GM23338 (cell line): ENCODE results near the gene NTNG1. TPM values are rescaled to one million over a fixed set of nuclear protein-coding genes. Genes with fewer than 3 reads are reported as not detected.

ENCODE experiments used
- ATAC-seq: fragments of 200-7000 bp; cut with Tn5 transposase; 3 replicates; pipeline ENCODE4 v1.9.1; 2020
- DNase-seq: peaks from one replicate; pipeline ENCODE4 v3.0.0-alpha.2; 2015; ENCODE audit warnings: low spot score
- H2AFZ ChIP-seq: fragments of 200-600 bp; sonication (generic); 2 replicates; pipeline ENCODE4 v1.8.0; 2016; ENCODE audit warnings: antibody characterized with exemption, mild to moderate bottlenecking, moderate library complexity
- H3F3A ChIP-seq: fragments of 200-600 bp; sonication (generic); replicated peaks from 2 replicates; pipeline ENCODE4 v1.8.0; 2017; ENCODE audit warnings: antibody characterized with exemption, mixed run types, low read depth
- H3K27ac ChIP-seq: fragments of 200-600 bp; sonication (generic); 2 replicates; pipeline ENCODE4 v1.6.1; 2016; ENCODE audit warnings: low read depth
- H3K27me3 ChIP-seq: fragments of 200-600 bp; sonication (generic); 2 replicates; pipeline ENCODE4 v1.8.0; 2016; ENCODE audit warnings: mild to moderate bottlenecking, mixed run types, moderate library complexity; ENCODE audit not compliant: insufficient read depth
- H3K36me3 ChIP-seq: fragments of 200-600 bp; sonication (generic); 2 replicates; pipeline ENCODE4 v1.8.0; 2016; ENCODE audit warnings: mild to moderate bottlenecking; ENCODE audit not compliant: insufficient read depth
- H3K4me1 ChIP-seq: fragments of 200-600 bp; sonication (generic); 2 replicates; pipeline ENCODE4 v1.8.0; 2016; ENCODE audit warnings: mild to moderate bottlenecking, moderate library complexity; ENCODE audit not compliant: insufficient read depth
- H3K4me2 ChIP-seq: fragments of 200-600 bp; sonication (generic); 2 replicates; pipeline ENCODE4 v1.7.1; 2017; ENCODE audit warnings: mixed run types
- H3K4me3 ChIP-seq: fragments of 200-600 bp; sonication (generic); 2 replicates; pipeline ENCODE4 v1.6.1; 2016; ENCODE audit warnings: mixed run types
- H3K79me2 ChIP-seq: fragments of 200-600 bp; sonication (generic); replicated peaks from 2 replicates; pipeline ENCODE4 v1.8.0; 2017; ENCODE audit warnings: mild to moderate bottlenecking; ENCODE audit not compliant: insufficient read depth
- H3K9me2 ChIP-seq: fragments of 200-600 bp; sonication (generic); 2 replicates; pipeline ENCODE4 v1.8.0; 2017; ENCODE audit not compliant: insufficient read depth
- H4K20me1 ChIP-seq: fragments of 200-600 bp; sonication (generic); replicated peaks from 2 replicates; pipeline ENCODE4 v1.8.0; 2017; ENCODE audit warnings: mild to moderate bottlenecking; ENCODE audit not compliant: insufficient read depth
- H3K27ac Mint-ChIP-seq: 2 replicates; pipeline ENCODE4 v1.8.0; 2020; ENCODE audit warnings: inconsistent platforms, mild to moderate bottlenecking, moderate library complexity, mixed read lengths
- H3K27me3 Mint-ChIP-seq: 3 replicates; pipeline ENCODE4 v1.8.0; 2022; ENCODE audit warnings: low read depth, mild to moderate bottlenecking, moderate library complexity, mixed read lengths, inconsistent platforms; ENCODE audit not compliant: insufficient read depth, poor library complexity
- H3K36me3 Mint-ChIP-seq: 3 replicates; pipeline ENCODE4 v1.8.0; 2021; ENCODE audit warnings: low read depth, mild to moderate bottlenecking, inconsistent platforms, moderate library complexity, mixed read lengths
- H3K4me1 Mint-ChIP-seq: 3 replicates; pipeline ENCODE4 v1.8.0; 2020; ENCODE audit warnings: mild to moderate bottlenecking, inconsistent platforms, mixed read lengths
- H3K4me3 Mint-ChIP-seq: 3 replicates; pipeline ENCODE4 v1.8.0; 2021; ENCODE audit warnings: moderate library complexity, mild to moderate bottlenecking, inconsistent platforms, mixed read lengths
- H3K9me3 Mint-ChIP-seq: 3 replicates; pipeline ENCODE4 v1.8.0; 2020; ENCODE audit warnings: moderate library complexity, mild to moderate bottlenecking, inconsistent platforms, mixed read lengths
- CREB1 ChIP-seq: fragments of 250-450 bp; sonication (Bioruptor Pico); IDR thresholded peaks from 2 replicates; pipeline ENCODE4 v1.5.0; 2020; ENCODE audit warnings: low read depth, mild to moderate bottlenecking, moderate library complexity
- EZH2phosphoT487 ChIP-seq: fragments of 200-600 bp; sonication (generic); IDR thresholded peaks from one replicate; pipeline ENCODE4 v1.8.1; 2018; ENCODE audit warnings: antibody characterized with exemption; ENCODE audit not compliant: unreplicated experiment
- JUNB ChIP-seq: IDR thresholded peaks from one replicate; pipeline ENCODE4 v1.6.1; 2016; ENCODE audit warnings: antibody characterized with exemption; ENCODE audit not compliant: unreplicated experiment
- POLR2AphosphoS5 ChIP-seq: IDR thresholded peaks from 2 replicates; pipeline ENCODE4 v1.6.1; 2016; ENCODE audit warnings: antibody characterized with exemption, low read depth
- ZNF114 ChIP-seq: fragments of 250-450 bp; sonication (Bioruptor Pico); IDR thresholded peaks from 2 replicates; pipeline ENCODE4 v1.5.0; 2020; ENCODE audit warnings: mild to moderate bottlenecking, moderate library complexity
- ZNF331 ChIP-seq: fragments of 250-450 bp; sonication (Bioruptor Pico); IDR thresholded peaks from 2 replicates; pipeline ENCODE4 v1.5.0; 2020; ENCODE audit warnings: low read depth, mild to moderate bottlenecking, moderate library complexity
- polyA plus RNA-seq: library from polyadenylated mRNA; unstranded; fragments of >200 nt; fragmentation: Nextera tagmentation; extraction: Ambion mirVana; gene quantifications from 2 replicates; pipeline ENCODE4 v1.2.1, GENCODE V29; 2016
- total RNA-seq: library from RNA; depleted of rRNA; stranded (reverse); fragments of >200 nt; shearing (Covaris generic); gene quantifications from 2 replicates; pipeline ENCODE4 v1.2.3, GENCODE V29; 2014
- TF ChIP-seq, protein P1 (sequence below): fragments of 250-450 bp; sonication (Bioruptor Pico); IDR thresholded peaks from 2 replicates; pipeline ENCODE4 v1.5.0; 2020; ENCODE audit warnings: mild to moderate bottlenecking, moderate library complexity
- TF ChIP-seq, protein P2 (sequence below): IDR thresholded peaks from 2 replicates; pipeline ENCODE4 v1.6.1; 2016; ENCODE audit warnings: antibody characterized with exemption

The NTNG1 gene
- total and polyA plus RNA-seq, 2 experiments from 2014 or later, result 7.2 to 10.3 TPM

DNA sequence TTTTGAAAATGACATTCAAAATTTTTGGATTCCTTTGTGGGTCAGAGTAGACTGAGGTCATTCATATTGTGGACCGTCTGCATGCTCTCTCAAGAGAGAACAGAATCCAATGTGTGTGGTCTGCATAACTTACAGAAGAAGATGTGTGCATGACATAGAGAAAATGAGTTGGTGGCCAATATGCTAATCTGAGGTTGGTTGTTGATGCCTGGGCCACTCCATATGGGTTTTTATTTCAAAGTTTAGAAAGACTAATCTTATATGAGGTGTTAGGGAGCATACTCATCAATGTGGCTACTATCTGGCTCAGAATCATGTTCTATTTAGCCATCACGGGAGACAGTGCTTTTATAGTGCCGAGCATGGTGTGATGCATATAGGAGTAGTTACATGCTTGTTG, 18.2 kb downstream of the NTNG1 start (continued):
- TF ChIP-seq, protein P1, sequence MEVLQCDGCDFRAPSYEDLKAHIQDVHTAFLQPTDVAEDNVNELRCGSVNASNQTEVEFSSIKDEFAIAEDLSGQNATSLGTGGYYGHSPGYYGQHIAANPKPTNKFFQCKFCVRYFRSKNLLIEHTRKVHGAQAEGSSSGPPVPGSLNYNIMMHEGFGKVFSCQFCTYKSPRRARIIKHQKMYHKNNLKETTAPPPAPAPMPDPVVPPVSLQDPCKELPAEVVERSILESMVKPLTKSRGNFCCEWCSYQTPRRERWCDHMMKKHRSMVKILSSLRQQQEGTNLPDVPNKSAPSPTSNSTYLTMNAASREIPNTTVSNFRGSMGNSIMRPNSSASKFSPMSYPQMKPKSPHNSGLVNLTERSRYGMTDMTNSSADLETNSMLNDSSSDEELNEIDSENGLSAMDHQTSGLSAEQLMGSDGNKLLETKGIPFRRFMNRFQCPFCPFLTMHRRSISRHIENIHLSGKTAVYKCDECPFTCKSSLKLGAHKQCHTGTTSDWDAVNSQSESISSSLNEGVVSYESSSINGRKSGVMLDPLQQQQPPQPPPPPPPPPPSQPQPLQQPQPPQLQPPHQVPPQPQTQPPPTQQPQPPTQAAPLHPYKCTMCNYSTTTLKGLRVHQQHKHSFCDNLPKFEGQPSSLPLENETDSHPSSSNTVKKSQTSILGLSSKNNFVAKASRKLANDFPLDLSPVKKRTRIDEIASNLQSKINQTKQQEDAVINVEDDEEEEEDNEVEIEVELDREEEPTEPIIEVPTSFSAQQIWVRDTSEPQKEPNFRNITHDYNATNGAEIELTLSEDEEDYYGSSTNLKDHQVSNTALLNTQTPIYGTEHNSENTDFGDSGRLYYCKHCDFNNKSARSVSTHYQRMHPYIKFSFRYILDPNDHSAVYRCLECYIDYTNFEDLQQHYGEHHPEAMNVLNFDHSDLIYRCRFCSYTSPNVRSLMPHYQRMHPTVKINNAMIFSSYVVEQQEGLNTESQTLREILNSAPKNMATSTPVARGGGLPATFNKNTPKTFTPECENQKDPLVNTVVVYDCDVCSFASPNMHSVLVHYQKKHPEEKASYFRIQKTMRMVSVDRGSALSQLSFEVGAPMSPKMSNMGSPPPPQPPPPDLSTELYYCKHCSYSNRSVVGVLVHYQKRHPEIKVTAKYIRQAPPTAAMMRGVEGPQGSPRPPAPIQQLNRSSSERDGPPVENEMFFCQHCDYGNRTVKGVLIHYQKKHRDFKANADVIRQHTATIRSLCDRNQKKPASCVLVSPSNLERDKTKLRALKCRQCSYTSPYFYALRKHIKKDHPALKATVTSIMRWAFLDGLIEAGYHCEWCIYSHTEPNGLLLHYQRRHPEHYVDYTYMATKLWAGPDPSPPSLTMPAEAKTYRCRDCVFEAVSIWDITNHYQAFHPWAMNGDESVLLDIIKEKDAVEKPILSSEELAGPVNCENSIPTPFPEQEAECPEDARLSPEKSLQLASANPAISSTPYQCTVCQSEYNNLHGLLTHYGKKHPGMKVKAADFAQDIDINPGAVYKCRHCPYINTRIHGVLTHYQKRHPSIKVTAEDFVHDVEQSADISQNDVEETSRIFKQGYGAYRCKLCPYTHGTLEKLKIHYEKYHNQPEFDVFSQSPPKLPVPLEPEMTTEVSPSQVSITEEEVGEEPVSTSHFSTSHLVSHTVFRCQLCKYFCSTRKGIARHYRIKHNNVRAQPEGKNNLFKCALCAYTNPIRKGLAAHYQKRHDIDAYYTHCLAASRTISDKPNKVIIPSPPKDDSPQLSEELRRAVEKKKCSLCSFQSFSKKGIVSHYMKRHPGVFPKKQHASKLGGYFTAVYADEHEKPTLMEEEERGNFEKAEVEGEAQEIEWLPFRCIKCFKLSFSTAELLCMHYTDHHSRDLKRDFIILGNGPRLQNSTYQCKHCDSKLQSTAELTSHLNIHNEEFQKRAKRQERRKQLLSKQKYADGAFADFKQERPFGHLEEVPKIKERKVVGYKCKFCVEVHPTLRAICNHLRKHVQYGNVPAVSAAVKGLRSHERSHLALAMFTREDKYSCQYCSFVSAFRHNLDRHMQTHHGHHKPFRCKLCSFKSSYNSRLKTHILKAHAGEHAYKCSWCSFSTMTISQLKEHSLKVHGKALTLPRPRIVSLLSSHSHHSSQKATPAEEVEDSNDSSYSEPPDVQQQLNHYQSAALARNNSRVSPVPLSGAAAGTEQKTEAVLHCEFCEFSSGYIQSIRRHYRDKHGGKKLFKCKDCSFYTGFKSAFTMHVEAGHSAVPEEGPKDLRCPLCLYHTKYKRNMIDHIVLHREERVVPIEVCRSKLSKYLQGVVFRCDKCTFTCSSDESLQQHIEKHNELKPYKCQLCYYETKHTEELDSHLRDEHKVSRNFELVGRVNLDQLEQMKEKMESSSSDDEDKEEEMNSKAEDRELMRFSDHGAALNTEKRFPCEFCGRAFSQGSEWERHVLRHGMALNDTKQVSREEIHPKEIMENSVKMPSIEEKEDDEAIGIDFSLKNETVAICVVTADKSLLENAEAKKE (CRISPR knock-in tag), result no peak
- TF ChIP-seq CREB1 (CRISPR knock-in tag) (no peak), ZNF114 (CRISPR knock-in tag) (no peak), JUNB (no peak), EZH2phosphoT487 (no peak), POLR2AphosphoS5 (no peak), ZNF331 (no peak)
- TF ChIP-seq, protein P2, sequence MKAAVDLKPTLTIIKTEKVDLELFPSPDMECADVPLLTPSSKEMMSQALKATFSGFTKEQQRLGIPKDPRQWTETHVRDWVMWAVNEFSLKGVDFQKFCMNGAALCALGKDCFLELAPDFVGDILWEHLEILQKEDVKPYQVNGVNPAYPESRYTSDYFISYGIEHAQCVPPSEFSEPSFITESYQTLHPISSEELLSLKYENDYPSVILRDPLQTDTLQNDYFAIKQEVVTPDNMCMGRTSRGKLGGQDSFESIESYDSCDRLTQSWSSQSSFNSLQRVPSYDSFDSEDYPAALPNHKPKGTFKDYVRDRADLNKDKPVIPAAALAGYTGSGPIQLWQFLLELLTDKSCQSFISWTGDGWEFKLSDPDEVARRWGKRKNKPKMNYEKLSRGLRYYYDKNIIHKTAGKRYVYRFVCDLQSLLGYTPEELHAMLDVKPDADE, result no peak

DNA sequence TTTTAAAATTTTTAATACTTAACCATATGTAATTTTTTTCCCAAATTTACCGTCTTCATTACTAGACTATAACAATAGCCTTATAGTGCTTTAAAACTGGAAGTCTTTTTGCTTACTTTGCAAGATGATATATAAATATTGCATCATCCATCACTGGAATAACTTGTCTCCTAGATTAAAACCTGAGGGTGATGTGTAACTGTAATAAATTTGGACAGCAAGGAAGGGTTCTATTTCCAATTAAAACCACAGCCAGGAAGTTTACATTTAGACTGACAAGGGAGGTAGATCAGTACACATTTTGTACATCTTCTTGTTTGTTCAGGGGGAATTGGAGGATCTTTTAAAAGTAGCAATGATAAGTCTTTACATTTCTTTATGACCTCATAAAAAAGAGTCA, 21.9 kb downstream of the NTNG1 start:
- Mint-ChIP-seq H3K4me1 (no peaks in the 10 kb centered on the region), H3K36me3 (peaks cover 12% of the 10 kb centered on the region; the same call in 2 of the 3 replicates), H3K27me3 (no peaks in the 10 kb centered on the region), H3K9me3 (peaks cover 12% of the 10 kb centered on the region), H3K27ac (no peak overlapping the region), H3K4me3 (no peak overlapping the region)
- DNase-seq (no peak), ATAC-seq (no peak)
- Histone ChIP-seq H3K4me1 (no peaks in the 10 kb centered on the region), H3F3A (no peaks in the 10 kb centered on the region), H3K4me3 (no peak overlapping the region), H3K79me2 (no peaks in the 10 kb centered on the region), H3K27me3 (no peaks in the 10 kb centered on the region), H2AFZ (no peak overlapping the region), H3K36me3 (no peaks in the 10 kb centered on the region), H4K20me1 (no peaks in the 10 kb centered on the region), H3K9me2 (no peaks in the 10 kb centered on the region), H3K4me2 (no peak overlapping the region), H3K27ac (no peak overlapping the region)
- TF ChIP-seq, protein P1 (CRISPR knock-in tag), result no peak
- TF ChIP-seq CREB1 (CRISPR knock-in tag), result no peak
